KMS-11 (cell line): ENCODE data around the gene BRD7.

ENCODE experiments used
- H2AFZ ChIP-seq: fragments of 200-600 bp; sonication (generic); 2 replicates; pipeline ENCODE4 v1.6.1; 2016; ENCODE audit warnings: antibody characterized with exemption, mixed run types, low read depth
- H3K27ac ChIP-seq: fragments of 200-600 bp; sonication (generic); 2 replicates; pipeline ENCODE4 v1.6.1; 2016; ENCODE audit warnings: mild to moderate bottlenecking, mixed run types
- H3K27me3 ChIP-seq: fragments of 200-600 bp; sonication (generic); 2 replicates; pipeline ENCODE4 v1.6.1; 2017; ENCODE audit warnings: mild to moderate bottlenecking, low read depth, mixed run types, moderate library complexity; ENCODE audit not compliant: insufficient read depth
- H3K36me3 ChIP-seq: fragments of 200-600 bp; sonication (generic); 2 replicates; pipeline ENCODE4 v1.6.1; 2017; ENCODE audit warnings: mild to moderate bottlenecking, mixed run types; ENCODE audit not compliant: insufficient read depth
- H3K4me1 ChIP-seq: fragments of 200-600 bp; sonication (generic); 2 replicates; pipeline ENCODE4 v1.6.1; 2016; ENCODE audit warnings: mild to moderate bottlenecking, low read depth, mixed run types; ENCODE audit not compliant: poor library complexity, severe bottlenecking
- H3K4me2 ChIP-seq: fragments of 200-600 bp; sonication (generic); 2 replicates; pipeline ENCODE4 v1.7.0; 2016; ENCODE audit warnings: mild to moderate bottlenecking, mixed run types
- H3K4me3 ChIP-seq: fragments of 200-600 bp; sonication (generic); IDR thresholded peaks from 2 replicates; pipeline ENCODE4 v1.6.1; 2017; ENCODE audit warnings: low read depth, low read length, mixed read lengths; ENCODE audit not compliant: insufficient read depth
- H3K79me2 ChIP-seq: fragments of 200-600 bp; sonication (generic); 2 replicates; pipeline ENCODE4 v1.6.1; 2016; ENCODE audit warnings: low read depth, mixed run types; ENCODE audit not compliant: insufficient read depth
- H3K9ac ChIP-seq: fragments of 200-600 bp; sonication (generic); 2 replicates; pipeline ENCODE4 v1.6.1; 2016; ENCODE audit warnings: mild to moderate bottlenecking, mixed run types
- H4K20me1 ChIP-seq: fragments of 200-600 bp; sonication (generic); 2 replicates; pipeline ENCODE4 v1.6.1; 2016; ENCODE audit warnings: mild to moderate bottlenecking, mixed run types; ENCODE audit not compliant: insufficient read depth
- CTCF ChIP-seq: fragments of 200-600 bp; sonication (generic); conservative IDR thresholded peaks from 2 replicates; pipeline ENCODE4 v1.6.1; 2017; ENCODE audit warnings: low read depth, mild to moderate bottlenecking, antibody characterized with exemption, low read length, moderate library complexity, mixed read lengths

Gene BRD7

GRCh38 chr16:50334106-50334975, 34.4 kb downstream of the BRD7 start:
- H4K20me1 ChIP-seq: no peaks in the 10 kb centered on the region
- no peak overlapping the region for H3K4me2 ChIP-seq
- no peaks in the 10 kb centered on the region for H3K36me3 ChIP-seq
- TF ChIP-seq CTCF: no peak
- H3K79me2 ChIP-seq: 0 out of 2 replicates have a peak, but pooled peaks cover 4% of the 10 kb centered on the region
- no peaks in the 10 kb centered on the region for H3K27me3 ChIP-seq
- no peaks in the 10 kb centered on the region for H3K4me1 ChIP-seq
- H3K9ac ChIP-seq: no peak overlapping the region
- no peak overlapping the region for H2AFZ ChIP-seq
- H3K27ac ChIP-seq: no peak overlapping the region
- H3K4me3 ChIP-seq: no peak overlapping the region

- H3K36me3 ChIP-seq: no peaks in the 10 kb centered on the region
- no peak overlapping the region for H2AFZ ChIP-seq
- H3K4me3 ChIP-seq: no peak overlapping the region
- H3K4me1 ChIP-seq: peaks cover 7% of the 10 kb centered on the region
- H3K27ac ChIP-seq: no peak overlapping the region
- H3K27me3 ChIP-seq: no peaks in the 10 kb centered on the region
- TF ChIP-seq CTCF: no peak
- 0 out of 2 replicates have a peak, but pooled peaks cover 4% of the 10 kb centered on the region for H3K79me2 ChIP-seq
- H3K9ac ChIP-seq: no peak overlapping the region
- H4K20me1 ChIP-seq: no peaks in the 10 kb centered on the region
- no peak overlapping the region for H3K4me2 ChIP-seq
These were observed 36.2 kb downstream of the BRD7 start for GRCh38 chr16:50332599-50332998.

- no peak overlapping the region for H3K4me2 ChIP-seq
- no peak for TF ChIP-seq CTCF
- H3K79me2 ChIP-seq: 0 out of 2 replicates have a peak, but pooled peaks cover 4% of the 10 kb centered on the region
- H3K27ac ChIP-seq: no peak overlapping the region
- peaks cover 12% of the 10 kb centered on the region for H3K4me1 ChIP-seq
- no peaks in the 10 kb centered on the region for H3K36me3 ChIP-seq
- no peaks in the 10 kb centered on the region for H3K27me3 ChIP-seq
- H3K9ac ChIP-seq: no peak overlapping the region
- H4K20me1 ChIP-seq: no peaks in the 10 kb centered on the region
- H3K4me3 ChIP-seq: no peak overlapping the region
- no peak overlapping the region for H2AFZ ChIP-seq
These were observed 37.2 kb downstream of the BRD7 start for GRCh38 chr16:50331570-50331969.

GRCh38 chr16:50329446-50330189, 39.2 kb downstream of the BRD7 start:
- Histone ChIP-seq H4K20me1 (no peaks in the 10 kb centered on the region), H3K27me3 (no peaks in the 10 kb centered on the region), H3K79me2 (0 out of 2 replicates have a peak, but pooled peaks cover 4% of the 10 kb centered on the region), H3K4me2 (no peak overlapping the region), H3K36me3 (no peaks in the 10 kb centered on the region), H3K4me1 (peaks cover 12% of the 10 kb centered on the region), H3K9ac (no peak overlapping the region), H3K27ac (no peak overlapping the region), H2AFZ (no peak overlapping the region), H3K4me3 (no peak overlapping the region)
- no peak for TF ChIP-seq CTCF
